GM21825 (cell line): ENCODE results near the gene GUCY2D.
"Not testable (repeated sequence)": the region's sequence is repeated elsewhere in the genome, so short reads cannot be mapped to it uniquely, and the experiment has no call there.

Source experiments
- ATAC-seq: cut with Tn5 transposase; IDR thresholded peaks from one replicate; pipeline ENCODE4 v1.9.1; 2021; ENCODE audit warnings: mild to moderate bottlenecking, moderate library complexity; ENCODE audit not compliant: unreplicated experiment

Gene GUCY2D

GRCh38 chr17:8015236-8015956, 13.0 kb downstream of the GUCY2D start:
- ATAC-seq: no peak

- ATAC-seq: no peak
Observed at GRCh38 chr17:8015957-8016631, 13.7 kb downstream of the GUCY2D start.

- no peak for ATAC-seq
Observed at GRCh38 chr17:8016632-8017424, 14.4 kb downstream of the GUCY2D start.

GRCh38 chr17:8018436-8018835, 16.0 kb downstream of the GUCY2D start:
- ATAC-seq: no peak

GRCh38 chr17:8019166-8019565, 16.8 kb downstream of the GUCY2D start:
- no peak for ATAC-seq

GRCh38 chr17:8019665-8020650, 17.5 kb downstream of the GUCY2D start:
- no peak for ATAC-seq

- no peak for ATAC-seq
Observed at GRCh38 chr17:8020776-8021564, 18.6 kb downstream of the GUCY2D start.

- no peak for ATAC-seq
Observed at GRCh38 chr17:8021565-8022359, 19.3 kb downstream of the GUCY2D start.

GRCh38 chr17:8022360-8023003, 20.1 kb downstream of the GUCY2D start:
- ATAC-seq: no peak

GRCh38 chr17:8024161-8024560, 21.7 kb downstream of the GUCY2D start:
- ATAC-seq: not testable (repeated sequence)

- ATAC-seq: no peak
Observed at GRCh38 chr17:8025176-8025911, 22.9 kb downstream of the GUCY2D start.

- ATAC-seq: no peak
Observed at GRCh38 chr17:8029121-8029520, 26.7 kb downstream of the GUCY2D start.

GRCh38 chr17:8031261-8031661, 28.8 kb downstream of the GUCY2D start:
- no peak for ATAC-seq

- ATAC-seq: no peak
Observed at GRCh38 chr17:8031950-8032349, 29.5 kb downstream of the GUCY2D start.

- no peak for ATAC-seq
Observed at GRCh38 chr17:8032442-8032841, 30.0 kb downstream of the GUCY2D start.

GRCh38 chr17:8038954-8039610, 36.7 kb downstream of the GUCY2D start, which contains the start of gene ALOX15B:
TSS of gene ALOX15B (plus strand) at chr17:8039059. CDS start at chr17:8039156, 97 bp downstream.
- no peak for ATAC-seq

- no peak for ATAC-seq
Observed at GRCh38 chr17:8039611-8040168, 37.3 kb downstream of the GUCY2D start.
